ENCODE results near the gene COL20A1. TPM values are rescaled to one million over a fixed set of nuclear protein-coding genes. Genes with fewer than 3 reads are reported as not detected.

COL20A1 gene
- total and polyA plus RNA-seq, 2 of the 13 experiments (the other 11 are each of a cell fraction or from before 2014, with no cell fraction given) = not detected

GRCh38 chr20:63273059-63273579 is 19.9 kb upstream of the COL20A1 start (continued):
- TF ChIP-seq TBP (CRISPR knock-in tag; IDR thresholded peaks at IDR 0.05) (no peak), ASH2L (IDR thresholded peaks at IDR 0.05; ENCODE audit: insufficient read length, low read depth, low read length) (peak; percentile 40), ZNF224 (CRISPR knock-in tag; IDR thresholded peaks at IDR 0.05) (0 out of 2 replicates have a peak, but pooled peaks have one; percentile 63), PHF21A (CRISPR knock-in tag; IDR thresholded peaks at IDR 0.05) (0 out of 2 replicates have a peak, but pooled peaks have one; percentile 2), ZMYM4 (CRISPR knock-in tag; IDR thresholded peaks at IDR 0.05) (0 out of 2 replicates have a peak, but pooled peaks have one; percentile 0), IRF1 (CRISPR knock-in tag; IDR thresholded peaks at IDR 0.05; ENCODE audit: low read depth) (0 out of 2 replicates have a peak, but pooled peaks have one; percentile 11), ZNF446 (CRISPR knock-in tag; IDR thresholded peaks at IDR 0.05) (0 out of 2 replicates have a peak, but pooled peaks have one; percentile 31), PAX8 (CRISPR knock-in tag; IDR thresholded peaks at IDR 0.05; ENCODE audit: borderline replicate concordance) (0 out of 2 replicates have a peak, but pooled peaks have one; percentile 25), ZNF264 (CRISPR knock-in tag; IDR thresholded peaks at IDR 0.05) (0 out of 2 replicates have a peak, but pooled peaks have one; percentile 7), MATR3 (CRISPR knock-in tag; IDR thresholded peaks at IDR 0.05) (no peak), KDM5A (IDR thresholded peaks at IDR 0.05; ENCODE audit: borderline replicate concordance, low read length) (peak; percentile 61), ZNF570 (CRISPR knock-in tag; IDR thresholded peaks at IDR 0.05; ENCODE audit: borderline replicate concordance) (0 out of 2 replicates have a peak, but pooled peaks have one; percentile 66), ZNF605 (CRISPR knock-in tag; IDR thresholded peaks at IDR 0.05) (peak; percentile 33; the same call in 1 of the 2 replicates), ZNF746 (CRISPR knock-in tag; IDR thresholded peaks at IDR 0.05) (0 out of 2 replicates have a peak, but pooled peaks have one; percentile 65), ZSCAN20 (CRISPR knock-in tag; IDR thresholded peaks at IDR 0.05; ENCODE audit: borderline replicate concordance) (peak; percentile 1; the same call in 1 of the 2 replicates), TMF1 (CRISPR knock-in tag; IDR thresholded peaks at IDR 0.05; ENCODE audit: low read depth) (peak; percentile 21; the same call in 1 of the 2 replicates)
- TF ChIP-seq, protein P1, sequence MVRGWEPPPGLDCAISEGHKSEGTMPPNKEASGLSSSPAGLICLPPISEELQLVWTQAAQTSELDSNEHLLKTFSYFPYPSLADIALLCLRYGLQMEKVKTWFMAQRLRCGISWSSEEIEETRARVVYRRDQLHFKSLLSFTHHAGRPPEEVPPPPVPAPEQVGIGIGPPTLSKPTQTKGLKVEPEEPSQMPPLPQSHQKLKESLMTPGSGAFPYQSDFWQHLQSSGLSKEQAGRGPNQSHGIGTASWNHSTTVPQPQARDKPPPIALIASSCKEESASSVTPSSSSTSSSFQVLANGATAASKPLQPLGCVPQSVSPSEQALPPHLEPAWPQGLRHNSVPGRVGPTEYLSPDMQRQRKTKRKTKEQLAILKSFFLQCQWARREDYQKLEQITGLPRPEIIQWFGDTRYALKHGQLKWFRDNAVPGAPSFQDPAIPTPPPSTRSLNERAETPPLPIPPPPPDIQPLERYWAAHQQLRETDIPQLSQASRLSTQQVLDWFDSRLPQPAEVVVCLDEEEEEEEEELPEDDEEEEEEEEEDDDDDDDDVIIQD (CRISPR knock-in tag; IDR thresholded peaks at IDR 0.05; ENCODE audit: low read depth) = no peak
- TF ChIP-seq, protein P2, sequence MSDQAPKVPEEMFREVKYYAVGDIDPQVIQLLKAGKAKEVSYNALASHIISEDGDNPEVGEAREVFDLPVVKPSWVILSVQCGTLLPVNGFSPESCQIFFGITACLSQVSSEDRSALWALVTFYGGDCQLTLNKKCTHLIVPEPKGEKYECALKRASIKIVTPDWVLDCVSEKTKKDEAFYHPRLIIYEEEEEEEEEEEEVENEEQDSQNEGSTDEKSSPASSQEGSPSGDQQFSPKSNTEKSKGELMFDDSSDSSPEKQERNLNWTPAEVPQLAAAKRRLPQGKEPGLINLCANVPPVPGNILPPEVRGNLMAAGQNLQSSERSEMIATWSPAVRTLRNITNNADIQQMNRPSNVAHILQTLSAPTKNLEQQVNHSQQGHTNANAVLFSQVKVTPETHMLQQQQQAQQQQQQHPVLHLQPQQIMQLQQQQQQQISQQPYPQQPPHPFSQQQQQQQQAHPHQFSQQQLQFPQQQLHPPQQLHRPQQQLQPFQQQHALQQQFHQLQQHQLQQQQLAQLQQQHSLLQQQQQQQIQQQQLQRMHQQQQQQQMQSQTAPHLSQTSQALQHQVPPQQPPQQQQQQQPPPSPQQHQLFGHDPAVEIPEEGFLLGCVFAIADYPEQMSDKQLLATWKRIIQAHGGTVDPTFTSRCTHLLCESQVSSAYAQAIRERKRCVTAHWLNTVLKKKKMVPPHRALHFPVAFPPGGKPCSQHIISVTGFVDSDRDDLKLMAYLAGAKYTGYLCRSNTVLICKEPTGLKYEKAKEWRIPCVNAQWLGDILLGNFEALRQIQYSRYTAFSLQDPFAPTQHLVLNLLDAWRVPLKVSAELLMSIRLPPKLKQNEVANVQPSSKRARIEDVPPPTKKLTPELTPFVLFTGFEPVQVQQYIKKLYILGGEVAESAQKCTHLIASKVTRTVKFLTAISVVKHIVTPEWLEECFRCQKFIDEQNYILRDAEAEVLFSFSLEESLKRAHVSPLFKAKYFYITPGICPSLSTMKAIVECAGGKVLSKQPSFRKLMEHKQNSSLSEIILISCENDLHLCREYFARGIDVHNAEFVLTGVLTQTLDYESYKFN (CRISPR knock-in tag; conservative IDR thresholded peaks at IDR 0.05) = 0 out of 2 replicates have a peak, but pooled peaks have one; percentile 5
